CD4-positive, alpha-beta T cell treated with Interleukin-10 for 1 hour (primary cell): ENCODE data around the gene TP63.

Experiments
- DNase-seq: peaks from one replicate; pipeline ENCODE4 v3.0.0-alpha.2; 2020

The TP63 gene

DNA sequence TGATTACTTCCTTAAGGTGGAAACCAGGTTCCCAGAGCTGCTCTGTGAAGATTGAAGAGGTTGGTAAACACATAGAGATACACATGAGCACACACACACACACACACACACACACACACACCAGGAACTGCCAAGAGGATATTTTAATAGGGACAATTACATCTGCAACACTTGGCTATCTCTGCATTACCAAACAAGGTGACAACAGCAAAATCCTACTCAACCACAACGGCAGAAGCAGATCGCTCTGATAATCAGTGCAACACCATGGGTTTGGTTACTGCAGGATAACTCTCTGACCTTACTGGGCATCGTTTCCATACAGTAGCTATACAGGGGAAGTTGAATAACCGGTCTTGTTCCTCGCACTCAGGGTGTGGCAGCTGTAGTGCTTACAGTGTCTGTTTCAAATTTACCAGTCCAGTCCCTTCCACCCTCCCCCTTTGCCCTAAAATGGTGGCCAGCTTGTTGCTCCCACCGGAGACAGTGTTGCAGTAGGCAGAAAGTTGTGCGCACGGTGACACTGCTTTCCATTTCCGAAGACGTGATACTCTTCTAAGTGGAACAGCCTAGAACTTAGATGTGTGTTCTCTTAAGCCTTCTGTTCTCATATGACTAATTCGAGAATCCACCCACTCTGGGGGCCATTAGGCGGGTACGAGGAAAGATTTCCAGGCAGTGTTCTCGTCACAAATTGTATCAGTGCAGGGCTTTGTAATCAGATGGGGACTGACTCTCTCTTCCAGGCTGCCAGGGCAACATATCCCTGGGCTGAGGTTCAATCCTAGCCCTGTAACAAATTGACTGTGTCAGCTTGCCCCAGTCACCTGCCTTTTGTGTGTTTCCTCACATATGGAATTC lies 313.3 kb downstream of the TP63 start:
- DNase-seq, result no peak

DNA sequence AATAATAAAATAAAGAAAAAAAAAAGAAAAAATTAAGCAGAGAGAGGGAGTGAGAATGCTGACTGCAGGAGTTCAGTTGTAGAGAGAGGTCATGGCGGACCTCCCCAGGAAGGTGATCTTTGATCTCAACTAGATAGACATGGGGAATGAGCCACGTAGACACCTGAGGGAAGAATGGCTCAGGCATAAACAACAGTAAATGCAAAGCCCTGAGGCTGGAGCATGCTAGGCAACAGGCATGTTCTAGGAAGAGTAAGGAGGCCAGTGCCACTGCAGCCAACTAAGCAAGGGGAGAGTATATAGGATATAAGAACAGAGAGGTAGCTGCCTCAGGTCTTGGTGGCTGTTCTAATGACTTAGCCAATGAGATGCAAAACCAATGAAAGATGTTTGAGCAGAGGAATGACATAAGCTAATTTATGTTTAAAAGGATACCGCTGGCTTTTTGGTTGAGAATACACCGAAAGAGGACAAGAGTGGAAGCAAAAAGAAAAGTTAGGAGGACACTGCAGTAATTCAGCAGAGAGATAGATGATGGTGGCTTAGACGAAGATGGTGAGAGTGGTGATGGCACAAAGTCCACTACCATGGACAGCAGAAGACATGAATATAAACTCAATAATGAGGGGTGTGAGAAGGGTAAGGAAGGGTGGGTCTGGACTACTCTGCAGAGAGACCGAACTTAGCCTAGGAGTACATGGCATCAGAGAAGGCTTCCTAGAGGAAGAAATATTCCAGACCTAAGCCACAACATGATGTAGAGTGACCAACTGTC lies 314.9 kb downstream of the TP63 start:
- DNase-seq, result no peak
